Left lung (tissue), 10 donors: ENCODE results near the gene ROR2. TPM values are rescaled to one million over a fixed set of nuclear protein-coding genes. Genes with fewer than 3 reads are reported as not detected.
A peak's percentile ranks its signal among the peaks of the same experiment; 100 is the strongest.

Source experiments
- ATAC-seq: fragments of 200-7000 bp; cut with Tn5 transposase; one replicate; pipeline ENCODE4 v1.9.1; 2020; ENCODE audit warnings: moderate library complexity
- DNase-seq, 4 donors: peaks; one replicate each; pipeline ENCODE4 v3.0.0-alpha.2; 2013 to 2020
- H3K27ac ChIP-seq, 2 donors: fragments of 200-600 bp; sonication (generic) in 1 of 2; one replicate each; pipeline versions ENCODE4 v1.5.0 to v1.8.0; 2020 to 2021
- H3K27me3 ChIP-seq, 2 donors: fragments of 200-600 bp; sonication (generic) in 1 of 2; one replicate each; pipeline versions ENCODE4 v1.5.0 to v1.8.0; 2020 to 2021
- H3K36me3 ChIP-seq, 2 donors: fragments of 200-600 bp; sonication (generic) in 1 of 2; one replicate each; pipeline versions ENCODE4 v1.5.0 to v1.8.0; 2020 to 2021
- H3K4me1 ChIP-seq, 2 donors: fragments of 200-600 bp; one replicate each; pipeline ENCODE4 v1.8.0; 2021
- H3K4me3 ChIP-seq, 2 donors: fragments of 200-600 bp; sonication (generic) in 1 of 2; one replicate each; pipeline versions ENCODE4 v1.5.0 to v1.8.0; 2020 to 2021; ENCODE audit warnings: mild to moderate bottlenecking in 1 of 2
- H3K9me3 ChIP-seq, 2 donors: fragments of 200-600 bp; sonication (generic) in 1 of 2; one replicate each; pipeline versions ENCODE4 v1.5.0 to v1.8.0; 2020 to 2021
- CTCF ChIP-seq, 2 donors: fragments of 200-600 bp; sonication (generic) in 1 of 2; IDR thresholded peaks; one replicate each; pipeline versions ENCODE4 v1.5.0 to v1.8.0; 2021; ENCODE audit warnings: antibody characterized with exemption in 2 of 2
- intact Hi-C, 2 donors: fragments of 100-400 bp; cut with DNase I; formaldehyde crosslinking; loops; one replicate each; pipeline versions ENCODE4 v1.11.2 to v1.14.2; 2022
- polyA plus RNA-seq, 6 donors: library from polyadenylated mRNA; unstranded; fragments of 120-200 nt; gene quantifications; one replicate each; pipeline ENCODE4 v1.2.1, GENCODE V29; 2013; ENCODE audit not compliant: insufficient read length in 6 of 6
- total RNA-seq, 2 donors: library from RNA; stranded (reverse); fragmentation: NEBNext Ultra II Directional; extraction: Animal tissue kit (Norgen Biotek cat#: 25700); gene quantifications; one replicate each; pipeline ENCODE4 v1.2.1, GENCODE V29; 2021
- donor health status: DM: no; HTN: yes; CAD: no.
- donor health status: DM: no; HTN: no; CAD: no.

ROR2 gene
- total and polyA plus RNA-seq, 8 donors = 11.5 to 36.5 (median 29.7) TPM

- Histone ChIP-seq H3K4me3 (no peak overlapping the region), H3K27ac (no peak overlapping the region), H3K4me1 (no peaks in the 10 kb centered on the region), H3K9me3 (no peaks in the 10 kb centered on the region), H3K27me3 (no peaks in the 10 kb centered on the region), H3K36me3 (no peaks in the 10 kb centered on the region)
- ATAC-seq (peak; percentile 67), DNase-seq (peak in 1 of 4 donors; percentile 16)
- no peak for TF ChIP-seq CTCF (IDR thresholded peaks at IDR 0.05)
- intact Hi-C loops = no loop called here
Measured at GRCh38 chr9:91604451-91605179, 345.4 kb downstream of the ROR2 start.

DNA sequence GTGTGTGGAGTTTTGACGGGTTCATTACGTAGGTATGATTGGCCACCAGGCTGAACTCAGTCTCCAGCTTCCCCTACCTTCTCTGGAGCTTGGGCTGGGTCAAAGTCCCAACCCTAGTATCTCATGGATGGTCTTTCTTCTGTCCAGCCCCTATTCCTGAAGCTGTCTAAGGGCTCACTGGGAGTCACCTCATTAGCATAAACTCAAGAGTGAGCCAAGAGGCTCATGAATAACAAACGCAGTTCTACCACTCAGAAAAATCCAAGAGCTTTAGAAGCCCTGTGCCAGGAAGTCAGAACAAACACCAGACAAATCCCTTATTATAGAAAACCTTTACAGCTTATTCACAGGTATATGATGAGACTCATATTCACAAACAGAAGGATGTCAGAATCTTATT is 346.1 kb downstream of the ROR2 start:
- no peak for TF ChIP-seq CTCF (IDR thresholded peaks at IDR 0.05)
- ATAC-seq = peak; percentile 87

DNA sequence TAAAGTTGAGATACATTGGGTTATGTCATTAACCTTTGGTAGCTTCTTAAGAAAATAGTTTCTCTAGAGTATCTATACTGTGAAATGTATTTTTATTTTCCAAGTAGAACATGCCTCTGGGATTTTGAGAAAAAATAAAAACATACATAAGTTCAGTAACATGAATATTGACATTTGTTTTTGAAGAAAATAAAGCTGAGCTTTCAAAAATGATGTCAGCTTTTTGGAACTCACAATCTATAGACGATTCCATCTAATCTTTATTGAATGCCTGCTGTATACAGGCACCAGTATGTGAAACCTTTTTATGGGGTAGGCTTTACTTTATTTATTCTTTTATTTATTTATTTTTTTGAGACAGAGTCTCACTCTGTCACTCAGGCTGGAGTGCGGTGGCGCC is 350.5 kb downstream of the ROR2 start:
- Histone ChIP-seq H3K27me3 (no peaks in the 10 kb centered on the region), H3K4me3 (no peak overlapping the region), H3K27ac (no peak overlapping the region), H3K9me3 (no peaks in the 10 kb centered on the region), H3K36me3 (no peaks in the 10 kb centered on the region), H3K4me1 (no peaks in the 10 kb centered on the region)
- ATAC-seq (no peak), DNase-seq (no peak)
- intact Hi-C loops = no loop called here
- no peak for TF ChIP-seq CTCF (IDR thresholded peaks at IDR 0.05)

More for the DNA sequence above, 346.1 kb downstream of the ROR2 start:
- Histone ChIP-seq H3K4me1 (no peaks in the 10 kb centered on the region), H3K27me3 (no peaks in the 10 kb centered on the region), H3K4me3 (no peak overlapping the region), H3K27ac (no peak overlapping the region), H3K36me3 (no peaks in the 10 kb centered on the region), H3K9me3 (no peaks in the 10 kb centered on the region)
- intact Hi-C loops = no loop called here
- DNase-seq = peak in 1 of 4 donors; percentile 26

DNA sequence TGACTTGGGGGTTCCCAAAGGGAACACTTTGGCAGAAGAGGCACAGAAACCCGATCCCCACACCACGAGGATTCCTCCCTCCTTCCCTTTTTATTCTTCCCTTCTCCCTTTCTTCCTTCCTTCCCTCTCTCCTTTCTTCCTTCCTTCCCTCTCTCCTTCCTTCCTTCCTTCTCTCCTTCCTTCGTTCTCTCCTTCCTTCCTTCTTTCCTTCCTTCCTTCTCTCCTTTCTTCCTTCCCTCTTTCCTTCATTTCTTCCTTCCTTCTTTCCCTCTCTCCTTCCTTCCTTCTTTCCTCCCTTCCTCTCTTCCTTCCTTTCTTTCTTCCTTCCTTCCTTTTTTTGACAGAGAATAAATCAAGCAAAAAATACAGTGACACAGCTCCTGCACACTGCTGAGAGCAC is 358.4 kb downstream of the ROR2 start:
- ATAC-seq = no peak
- no peaks in the 10 kb centered on the region for H3K9me3 ChIP-seq
- H3K4me3 ChIP-seq = no peak overlapping the region
- H3K27ac ChIP-seq = no peak overlapping the region
- intact Hi-C loops = no loop called here
- H3K4me1 ChIP-seq = no peaks in the 10 kb centered on the region
- H3K27me3 ChIP-seq = peaks cover 0 to 3% of the 10 kb centered on the region in 2 donors
- TF ChIP-seq CTCF (IDR thresholded peaks at IDR 0.05) = no peak
- no peak for DNase-seq
- H3K36me3 ChIP-seq = no peaks in the 10 kb centered on the region

GRCh38 chr9:91589101-91589553 is 360.9 kb downstream of the ROR2 start:
- Histone ChIP-seq H3K4me1 (no peaks in the 10 kb centered on the region), H3K36me3 (no peaks in the 10 kb centered on the region), H3K4me3 (no peak overlapping the region), H3K9me3 (no peaks in the 10 kb centered on the region), H3K27ac (no peak overlapping the region), H3K27me3 (peaks cover 0 to 3% of the 10 kb centered on the region in 2 donors)
- peak in 2 of 4 donors; percentile 35 to 77 for DNase-seq
- intact Hi-C loops = no loop called here
- no peak for TF ChIP-seq CTCF (IDR thresholded peaks at IDR 0.05)
- peak; percentile 31 for ATAC-seq
